SH-SY5Y (cell line): ENCODE measurements around the gene TOP2A.

Experiments used
- GATA2 ChIP-seq: IDR thresholded peaks from 2 replicates; pipeline ENCODE4 v1.6.1; 2011; ENCODE audit warnings: mild to moderate bottlenecking, low read depth, low read length
- GATA3 ChIP-seq: IDR thresholded peaks from 2 replicates; pipeline ENCODE4 v1.6.1; 2011; ENCODE audit warnings: low read depth, mild to moderate bottlenecking, low read length, moderate library complexity

Gene TOP2A

DNA sequence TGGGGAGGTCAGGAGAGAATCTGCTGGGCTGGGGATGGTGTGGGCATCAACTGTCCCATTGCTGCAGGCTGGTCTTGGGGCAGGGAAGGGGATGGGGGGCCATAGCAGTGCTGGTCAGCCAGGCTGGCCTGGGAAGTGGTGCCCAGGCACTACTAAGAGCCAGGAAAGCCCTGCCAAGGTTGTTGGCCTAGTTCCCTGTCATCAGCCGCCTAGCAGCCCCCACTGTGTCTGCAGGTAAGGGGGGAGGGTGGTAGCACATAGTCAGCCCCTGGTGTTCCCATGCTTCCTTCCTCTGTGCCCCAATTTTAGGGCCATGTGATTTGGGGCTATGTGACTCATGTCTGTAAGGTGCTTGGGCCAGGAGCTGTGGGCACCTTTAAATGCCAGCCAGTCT, 70.9 kb downstream of the TOP2A start:
- TF ChIP-seq GATA2 = no peak
- no peak for TF ChIP-seq GATA3

DNA sequence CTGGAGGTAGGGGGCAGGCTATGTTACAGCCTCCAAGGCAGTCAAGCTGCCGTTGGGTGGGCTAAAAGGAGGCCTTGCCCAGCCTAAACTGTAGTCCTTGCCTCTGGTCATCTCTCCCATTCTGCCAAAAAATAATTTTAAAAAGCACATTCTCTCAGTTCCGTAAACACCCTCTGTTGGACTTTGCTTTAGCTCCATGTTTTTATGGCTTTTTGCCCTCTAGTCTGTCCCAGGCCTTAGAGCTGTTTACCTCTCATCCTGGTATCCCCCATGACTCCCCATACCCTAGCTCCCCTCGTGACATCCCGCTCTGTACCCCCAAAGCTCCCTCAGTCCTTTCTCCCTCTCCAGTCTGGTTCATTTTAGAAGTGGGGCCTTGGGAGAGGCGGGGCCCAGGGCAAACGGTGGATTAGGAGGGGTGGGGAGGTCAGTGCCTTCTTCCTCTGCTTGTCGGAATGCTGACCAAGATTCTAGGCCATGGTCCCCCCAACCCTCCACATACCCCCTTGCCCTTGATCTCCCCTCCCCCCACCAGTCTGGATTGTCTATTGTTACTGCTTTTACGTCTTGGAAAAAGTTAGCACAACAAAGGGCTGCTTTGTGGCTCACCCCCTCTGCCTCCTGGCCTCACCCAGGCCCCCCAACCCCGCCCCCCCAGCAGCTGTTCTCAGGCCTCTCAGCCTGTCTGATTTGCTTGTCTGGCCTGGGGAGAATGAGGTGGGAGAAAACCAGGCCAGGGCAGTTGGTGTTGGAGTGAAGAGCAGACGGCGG, 71.5 kb downstream of the TOP2A start:
- no peak for TF ChIP-seq GATA2
- TF ChIP-seq GATA3 = no peak

GRCh38 chr17:40345161-40345993, 72.3 kb downstream of the TOP2A start:
- no peak for TF ChIP-seq GATA3
- TF ChIP-seq GATA2 = peak; percentile 22; the same call in 1 of the 2 replicates

DNA sequence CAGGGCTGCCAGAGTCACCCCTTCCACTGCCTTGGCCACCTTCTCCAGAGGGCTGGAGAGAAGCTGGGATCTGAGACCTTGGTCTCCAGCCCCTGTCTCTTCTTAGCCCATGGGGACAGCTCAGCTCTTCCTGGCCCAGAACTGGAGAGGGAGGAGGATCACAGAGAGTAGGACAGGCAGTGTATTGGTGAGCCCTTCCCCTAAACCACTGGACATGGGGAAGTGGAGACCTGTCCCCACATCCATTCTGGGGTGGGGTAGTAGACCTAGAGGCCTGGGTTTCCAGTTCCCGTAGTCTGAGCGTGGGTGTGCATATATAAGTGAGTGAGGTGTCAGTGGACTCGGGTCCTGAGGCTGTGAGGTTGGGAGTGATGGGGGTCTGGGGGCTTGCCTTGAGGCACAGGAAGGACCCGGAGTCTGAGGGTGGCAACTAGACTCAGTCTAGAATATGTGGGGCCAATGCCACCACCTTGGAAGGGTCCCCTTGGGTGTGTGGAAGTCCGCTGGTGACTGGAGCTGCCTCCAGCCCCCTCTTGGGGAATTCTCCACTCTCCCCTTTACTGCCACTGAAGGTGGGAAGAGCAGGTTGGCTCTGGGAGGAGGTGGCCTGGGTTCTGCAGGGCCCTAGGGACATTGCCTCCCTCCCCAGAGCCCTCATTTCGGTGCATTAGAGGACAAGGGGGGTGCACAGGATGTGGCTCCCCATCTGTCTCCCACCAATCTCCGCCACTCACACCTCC, 73.1 kb downstream of the TOP2A start:
- TF ChIP-seq GATA3 (no peak), GATA2 (no peak)

- TF ChIP-seq GATA2 = no peak
- TF ChIP-seq GATA3 = no peak
Measured at GRCh38 chr17:40343219-40344119, 74.2 kb downstream of the TOP2A start.

DNA sequence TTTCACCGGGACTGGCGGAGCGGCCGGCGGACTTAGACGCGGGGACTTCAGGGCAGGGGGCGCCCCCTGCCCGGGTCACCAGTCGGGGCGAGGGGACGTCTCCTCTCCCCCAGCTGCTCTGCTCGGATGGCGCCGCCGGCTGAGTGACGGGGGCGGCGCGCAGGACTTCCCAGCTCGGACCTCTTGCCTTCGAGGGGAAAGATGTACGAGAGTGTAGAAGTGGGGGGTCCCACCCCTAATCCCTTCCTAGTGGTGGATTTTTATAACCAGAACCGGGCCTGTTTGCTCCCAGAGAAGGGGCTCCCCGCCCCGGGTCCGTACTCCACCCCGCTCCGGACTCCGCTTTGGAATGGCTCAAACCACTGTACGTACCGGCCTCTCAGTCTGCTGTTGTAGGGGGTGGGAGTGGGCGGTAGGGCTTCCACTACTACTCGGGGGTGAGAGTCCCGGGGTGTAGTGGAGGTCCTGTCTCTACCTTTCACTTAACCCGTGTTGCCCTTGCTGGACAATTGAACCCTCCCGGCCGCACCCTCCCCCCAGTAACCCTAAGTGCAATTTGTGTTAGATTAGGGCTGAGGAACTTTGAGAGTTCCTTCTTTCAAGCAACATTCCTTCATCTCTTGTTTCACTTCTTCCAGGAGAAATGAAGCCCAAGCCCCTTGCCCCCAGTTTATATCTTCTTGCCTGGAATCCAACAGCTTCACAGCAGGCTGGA, 75.0 kb downstream of the TOP2A start:
- TF ChIP-seq GATA3 = no peak
- TF ChIP-seq GATA2 = no peak

- TF ChIP-seq GATA2 (no peak), GATA3 (no peak)
Measured at GRCh38 chr17:40341808-40342503, 75.7 kb downstream of the TOP2A start.

DNA sequence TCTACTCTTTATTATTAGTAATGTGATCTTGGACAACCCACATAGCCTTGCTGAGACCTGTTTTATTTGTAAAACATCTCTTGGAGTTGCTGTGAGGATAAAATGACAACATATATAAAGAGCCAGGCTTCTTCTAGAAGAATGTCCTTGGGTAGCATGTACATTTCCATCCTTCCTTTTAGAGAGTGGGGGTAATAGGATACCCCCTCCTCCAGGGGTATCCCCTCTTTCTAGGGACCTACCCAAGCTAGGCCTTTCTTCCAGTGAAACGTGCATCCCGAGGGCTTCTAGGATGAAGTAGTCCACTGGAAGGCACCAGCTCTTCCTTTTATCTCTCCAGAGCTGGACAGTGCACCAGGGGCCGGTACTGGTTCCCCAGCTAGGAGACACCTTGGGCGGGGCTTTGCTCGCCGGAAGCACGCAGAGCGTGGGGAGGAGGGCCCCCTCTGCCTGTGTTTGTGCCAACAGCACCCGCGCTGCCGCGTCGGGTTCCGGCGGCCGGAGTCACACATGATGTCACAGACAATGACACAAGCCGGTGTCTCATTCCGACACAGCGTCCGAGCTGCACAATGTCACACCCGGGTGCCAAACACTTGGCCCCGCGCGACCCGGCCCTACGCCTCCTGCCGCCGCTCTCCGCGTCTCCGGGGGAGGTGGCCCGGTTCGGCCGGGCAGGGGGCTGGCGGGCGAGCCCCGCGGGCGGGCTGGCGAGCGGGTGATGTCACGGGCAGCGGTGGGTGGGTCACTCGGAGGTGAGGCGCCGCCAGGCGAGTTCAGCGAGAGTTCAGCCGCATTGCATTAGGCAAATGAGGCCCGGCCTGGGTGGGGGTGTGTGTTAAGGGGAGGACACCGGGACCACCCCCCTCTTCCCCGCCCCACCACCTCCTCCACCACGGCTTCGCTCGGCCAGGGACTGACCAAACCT, 76.6 kb downstream of the TOP2A start:
- TF ChIP-seq GATA2 = no peak
- no peak for TF ChIP-seq GATA3

GRCh38 chr17:40340327-40340726, 77.4 kb downstream of the TOP2A start:
- no peak for TF ChIP-seq GATA2
- TF ChIP-seq GATA3 = no peak

- TF ChIP-seq GATA3 (no peak), GATA2 (no peak)
Measured at GRCh38 chr17:40338941-40339649, 78.6 kb downstream of the TOP2A start.
